Measurements from ENCODE around the gene POU2F1.

DNA sequence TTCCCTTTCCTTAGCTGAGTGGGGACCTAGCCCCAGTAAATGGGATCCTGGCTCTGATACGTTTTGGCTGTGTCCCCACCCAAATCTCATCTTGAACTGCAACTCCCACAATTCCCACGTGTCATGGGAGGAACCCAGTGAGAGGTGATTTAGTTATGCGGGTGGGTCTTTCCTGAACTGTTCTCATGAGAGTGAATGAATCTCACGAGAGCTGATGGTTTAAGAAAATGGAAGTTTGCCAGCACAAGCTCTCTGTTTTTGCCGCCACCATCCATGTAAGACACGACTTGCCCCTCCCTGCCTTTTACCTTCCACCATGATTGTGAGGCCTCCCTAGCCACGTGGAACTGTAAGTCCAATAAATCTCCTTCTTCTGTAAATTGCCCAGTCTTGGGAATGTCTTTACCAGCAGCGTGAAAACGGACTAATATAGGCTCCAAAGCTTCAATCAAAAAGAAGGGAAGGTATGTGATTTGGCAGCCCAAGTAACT lies 29.9 kb upstream of the POU2F1 start:
- TF ChIP-seq, protein P1, sequence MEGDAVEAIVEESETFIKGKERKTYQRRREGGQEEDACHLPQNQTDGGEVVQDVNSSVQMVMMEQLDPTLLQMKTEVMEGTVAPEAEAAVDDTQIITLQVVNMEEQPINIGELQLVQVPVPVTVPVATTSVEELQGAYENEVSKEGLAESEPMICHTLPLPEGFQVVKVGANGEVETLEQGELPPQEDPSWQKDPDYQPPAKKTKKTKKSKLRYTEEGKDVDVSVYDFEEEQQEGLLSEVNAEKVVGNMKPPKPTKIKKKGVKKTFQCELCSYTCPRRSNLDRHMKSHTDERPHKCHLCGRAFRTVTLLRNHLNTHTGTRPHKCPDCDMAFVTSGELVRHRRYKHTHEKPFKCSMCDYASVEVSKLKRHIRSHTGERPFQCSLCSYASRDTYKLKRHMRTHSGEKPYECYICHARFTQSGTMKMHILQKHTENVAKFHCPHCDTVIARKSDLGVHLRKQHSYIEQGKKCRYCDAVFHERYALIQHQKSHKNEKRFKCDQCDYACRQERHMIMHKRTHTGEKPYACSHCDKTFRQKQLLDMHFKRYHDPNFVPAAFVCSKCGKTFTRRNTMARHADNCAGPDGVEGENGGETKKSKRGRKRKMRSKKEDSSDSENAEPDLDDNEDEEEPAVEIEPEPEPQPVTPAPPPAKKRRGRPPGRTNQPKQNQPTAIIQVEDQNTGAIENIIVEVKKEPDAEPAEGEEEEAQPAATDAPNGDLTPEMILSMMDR (IDR thresholded peaks at IDR 0.05), result no peak
- TF ChIP-seq EZH2 (IDR thresholded peaks at IDR 0.05; ENCODE audit: borderline replicate concordance, insufficient read depth, low read depth, low read length, poor library complexity, severe bottlenecking), result no peak
